Adrenal gland (tissue), 5 donors: Measurements from ENCODE around the gene TMEM244.

Experiments used
- POLR2A ChIP-seq, 2 donors: fragments of 450-650 bp; IDR thresholded peaks; one replicate each; pipeline ENCODE4 v1.6.1; 2017; ENCODE audit warnings: antibody characterized with exemption in 2 of 2, mild to moderate bottlenecking in 2 of 2, moderate library complexity in 1 of 2
- TF ChIP-seq, protein P1 (sequence below), 6 experiments: fragments of 450-650 bp in 4 of 6; fragments of 200-600 bp in 2 of 6; sonication (generic) in 1 of 6; IDR thresholded peaks; 1 replicate in 5 of 6; 2 replicates in 1 of 6; pipeline versions ENCODE4 v1.5.1 to v1.8.0; 2016 to 2021; ENCODE audit warnings: antibody characterized with exemption in 6 of 6, mild to moderate bottlenecking in 2 of 6, moderate library complexity in 1 of 6
- donor health status: DM: no; HTN: no; CAD: no.

- TF ChIP-seq, protein P1, sequence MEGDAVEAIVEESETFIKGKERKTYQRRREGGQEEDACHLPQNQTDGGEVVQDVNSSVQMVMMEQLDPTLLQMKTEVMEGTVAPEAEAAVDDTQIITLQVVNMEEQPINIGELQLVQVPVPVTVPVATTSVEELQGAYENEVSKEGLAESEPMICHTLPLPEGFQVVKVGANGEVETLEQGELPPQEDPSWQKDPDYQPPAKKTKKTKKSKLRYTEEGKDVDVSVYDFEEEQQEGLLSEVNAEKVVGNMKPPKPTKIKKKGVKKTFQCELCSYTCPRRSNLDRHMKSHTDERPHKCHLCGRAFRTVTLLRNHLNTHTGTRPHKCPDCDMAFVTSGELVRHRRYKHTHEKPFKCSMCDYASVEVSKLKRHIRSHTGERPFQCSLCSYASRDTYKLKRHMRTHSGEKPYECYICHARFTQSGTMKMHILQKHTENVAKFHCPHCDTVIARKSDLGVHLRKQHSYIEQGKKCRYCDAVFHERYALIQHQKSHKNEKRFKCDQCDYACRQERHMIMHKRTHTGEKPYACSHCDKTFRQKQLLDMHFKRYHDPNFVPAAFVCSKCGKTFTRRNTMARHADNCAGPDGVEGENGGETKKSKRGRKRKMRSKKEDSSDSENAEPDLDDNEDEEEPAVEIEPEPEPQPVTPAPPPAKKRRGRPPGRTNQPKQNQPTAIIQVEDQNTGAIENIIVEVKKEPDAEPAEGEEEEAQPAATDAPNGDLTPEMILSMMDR (IDR thresholded peaks at IDR 0.05): no peak
- TF ChIP-seq POLR2A (IDR thresholded peaks at IDR 0.05): no peak
These were observed 18.2 kb downstream of the TMEM244 start for GRCh38 chr6:129842881-129843409.
